ENCODE results near the gene NAV2.

DNA sequence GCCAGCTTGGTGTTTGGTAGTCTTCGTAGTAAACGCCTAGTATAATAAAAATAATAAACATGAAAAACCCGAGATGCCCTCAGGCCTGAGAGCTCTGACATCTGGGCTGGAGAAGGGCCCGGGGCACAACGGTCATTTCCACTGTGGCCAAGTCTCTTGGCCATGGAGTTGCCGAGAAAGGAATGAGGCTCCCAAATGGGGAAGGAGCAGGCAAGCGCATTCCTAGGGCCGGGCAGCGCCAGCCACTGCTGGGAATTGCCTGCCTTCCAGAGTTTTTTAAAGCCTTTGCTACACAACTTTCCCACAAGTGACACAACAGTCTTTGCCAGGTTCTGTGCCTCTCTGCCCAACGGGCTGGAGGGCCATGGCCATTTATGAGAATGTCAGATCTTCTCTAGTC, 103.4 kb downstream of the NAV2 start:
- TF ChIP-seq, protein P1, sequence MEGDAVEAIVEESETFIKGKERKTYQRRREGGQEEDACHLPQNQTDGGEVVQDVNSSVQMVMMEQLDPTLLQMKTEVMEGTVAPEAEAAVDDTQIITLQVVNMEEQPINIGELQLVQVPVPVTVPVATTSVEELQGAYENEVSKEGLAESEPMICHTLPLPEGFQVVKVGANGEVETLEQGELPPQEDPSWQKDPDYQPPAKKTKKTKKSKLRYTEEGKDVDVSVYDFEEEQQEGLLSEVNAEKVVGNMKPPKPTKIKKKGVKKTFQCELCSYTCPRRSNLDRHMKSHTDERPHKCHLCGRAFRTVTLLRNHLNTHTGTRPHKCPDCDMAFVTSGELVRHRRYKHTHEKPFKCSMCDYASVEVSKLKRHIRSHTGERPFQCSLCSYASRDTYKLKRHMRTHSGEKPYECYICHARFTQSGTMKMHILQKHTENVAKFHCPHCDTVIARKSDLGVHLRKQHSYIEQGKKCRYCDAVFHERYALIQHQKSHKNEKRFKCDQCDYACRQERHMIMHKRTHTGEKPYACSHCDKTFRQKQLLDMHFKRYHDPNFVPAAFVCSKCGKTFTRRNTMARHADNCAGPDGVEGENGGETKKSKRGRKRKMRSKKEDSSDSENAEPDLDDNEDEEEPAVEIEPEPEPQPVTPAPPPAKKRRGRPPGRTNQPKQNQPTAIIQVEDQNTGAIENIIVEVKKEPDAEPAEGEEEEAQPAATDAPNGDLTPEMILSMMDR (IDR thresholded peaks at IDR 0.05; ENCODE audit: low read length) = no peak
- no peak for TF ChIP-seq EZH2phosphoT487 (IDR thresholded peaks at IDR 0.05; ENCODE audit: low read length)
